Uterus (tissue), 4 donors: ENCODE data around the gene ZNF747. TPM values are rescaled to one million over a fixed set of nuclear protein-coding genes. Genes with fewer than 3 reads are reported as not detected.

Experiments used
- DNase-seq, 2 donors: peaks; one replicate each; pipeline ENCODE4 v3.0.0-alpha.2; 2019 to 2020
- H3K27ac ChIP-seq, 2 donors: fragments of 200-600 bp; sonication (generic); 1 replicate in 1 of 2; 2 replicates in 1 of 2; pipeline ENCODE4 v1.5.1; 2016 to 2018
- H3K27me3 ChIP-seq, 2 donors: fragments of 200-600 bp; sonication (generic); one replicate each; pipeline ENCODE4 v1.5.1; 2018 to 2019; ENCODE audit warnings: control low read depth in 1 of 2
- H3K36me3 ChIP-seq, 2 donors: fragments of 200-600 bp; sonication (generic); one replicate each; pipeline ENCODE4 v1.5.1; 2019; ENCODE audit warnings: control low read depth in 1 of 2
- H3K4me1 ChIP-seq, 2 donors: fragments of 200-600 bp; sonication (generic); one replicate each; pipeline ENCODE4 v1.5.1; 2018 to 2019; ENCODE audit warnings: control low read depth in 1 of 2
- H3K4me3 ChIP-seq, 2 donors: fragments of 200-600 bp; sonication (generic); 1 replicate in 1 of 2; 2 replicates in 1 of 2; pipeline ENCODE4 v1.5.1; 2018 to 2019; ENCODE audit warnings: mild to moderate bottlenecking in 1 of 2
- H3K9me3 ChIP-seq, 2 donors: fragments of 200-600 bp; sonication (generic); one replicate each; pipeline ENCODE4 v1.5.1; 2019; ENCODE audit warnings: control low read depth in 1 of 2
- POLR2A ChIP-seq, 2 donors: fragments of 450-650 bp; IDR thresholded peaks; one replicate each; pipeline ENCODE4 v1.6.1; 2016; ENCODE audit warnings: antibody characterized with exemption in 2 of 2, mild to moderate bottlenecking in 1 of 2, moderate library complexity in 1 of 2
- intact Hi-C: fragments of 100-400 bp; cut with DNase I; formaldehyde crosslinking; loops from one replicate; pipeline ENCODE4 v1.15.1; 2023; ENCODE audit warnings: low total_unique reads
- total RNA-seq, 4 donors: library from RNA; depleted of rRNA in 3 of 4; stranded (reverse); fragments of >200 nt in 3 of 4; gene quantifications; one replicate each; pipeline versions ENCODE4 v1.1.0 to v1.2.4, GENCODE V29; 2014 to 2023
- TF ChIP-seq, protein P1 (sequence below), 4 experiments: fragments of 200-600 bp in 2 of 4; fragments of 450-650 bp in 2 of 4; sonication (generic) in 2 of 4; IDR thresholded peaks; one replicate each; pipeline ENCODE4 v1.5.1; 2016 to 2019; ENCODE audit warnings: antibody characterized with exemption in 4 of 4, mild to moderate bottlenecking in 2 of 4, moderate library complexity in 1 of 4
- donor health status: DM: yes; HTN: yes; CAD: no.

ZNF747 gene
- total RNA-seq, 4 donors from 2014 or later, result 3.8 to 16.1 (median 10.2) TPM

GRCh38 chr16:30567991-30568638, 33.5 kb upstream of the ZNF747 start:
- Histone ChIP-seq H3K36me3 (no peaks in the 10 kb centered on the region), H3K4me3 (no peak overlapping the region), H3K4me1 (peaks cover 0 to 6% of the 10 kb centered on the region in 2 donors), H3K9me3 (no peaks in the 10 kb centered on the region), H3K27me3 (no peaks in the 10 kb centered on the region), H3K27ac (no peak overlapping the region)
- no peak for DNase-seq
- intact Hi-C loops, result no loop called here
- TF ChIP-seq POLR2A (IDR thresholded peaks at IDR 0.05), result no peak
- TF ChIP-seq, protein P1, sequence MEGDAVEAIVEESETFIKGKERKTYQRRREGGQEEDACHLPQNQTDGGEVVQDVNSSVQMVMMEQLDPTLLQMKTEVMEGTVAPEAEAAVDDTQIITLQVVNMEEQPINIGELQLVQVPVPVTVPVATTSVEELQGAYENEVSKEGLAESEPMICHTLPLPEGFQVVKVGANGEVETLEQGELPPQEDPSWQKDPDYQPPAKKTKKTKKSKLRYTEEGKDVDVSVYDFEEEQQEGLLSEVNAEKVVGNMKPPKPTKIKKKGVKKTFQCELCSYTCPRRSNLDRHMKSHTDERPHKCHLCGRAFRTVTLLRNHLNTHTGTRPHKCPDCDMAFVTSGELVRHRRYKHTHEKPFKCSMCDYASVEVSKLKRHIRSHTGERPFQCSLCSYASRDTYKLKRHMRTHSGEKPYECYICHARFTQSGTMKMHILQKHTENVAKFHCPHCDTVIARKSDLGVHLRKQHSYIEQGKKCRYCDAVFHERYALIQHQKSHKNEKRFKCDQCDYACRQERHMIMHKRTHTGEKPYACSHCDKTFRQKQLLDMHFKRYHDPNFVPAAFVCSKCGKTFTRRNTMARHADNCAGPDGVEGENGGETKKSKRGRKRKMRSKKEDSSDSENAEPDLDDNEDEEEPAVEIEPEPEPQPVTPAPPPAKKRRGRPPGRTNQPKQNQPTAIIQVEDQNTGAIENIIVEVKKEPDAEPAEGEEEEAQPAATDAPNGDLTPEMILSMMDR (IDR thresholded peaks at IDR 0.05), result no peak

DNA sequence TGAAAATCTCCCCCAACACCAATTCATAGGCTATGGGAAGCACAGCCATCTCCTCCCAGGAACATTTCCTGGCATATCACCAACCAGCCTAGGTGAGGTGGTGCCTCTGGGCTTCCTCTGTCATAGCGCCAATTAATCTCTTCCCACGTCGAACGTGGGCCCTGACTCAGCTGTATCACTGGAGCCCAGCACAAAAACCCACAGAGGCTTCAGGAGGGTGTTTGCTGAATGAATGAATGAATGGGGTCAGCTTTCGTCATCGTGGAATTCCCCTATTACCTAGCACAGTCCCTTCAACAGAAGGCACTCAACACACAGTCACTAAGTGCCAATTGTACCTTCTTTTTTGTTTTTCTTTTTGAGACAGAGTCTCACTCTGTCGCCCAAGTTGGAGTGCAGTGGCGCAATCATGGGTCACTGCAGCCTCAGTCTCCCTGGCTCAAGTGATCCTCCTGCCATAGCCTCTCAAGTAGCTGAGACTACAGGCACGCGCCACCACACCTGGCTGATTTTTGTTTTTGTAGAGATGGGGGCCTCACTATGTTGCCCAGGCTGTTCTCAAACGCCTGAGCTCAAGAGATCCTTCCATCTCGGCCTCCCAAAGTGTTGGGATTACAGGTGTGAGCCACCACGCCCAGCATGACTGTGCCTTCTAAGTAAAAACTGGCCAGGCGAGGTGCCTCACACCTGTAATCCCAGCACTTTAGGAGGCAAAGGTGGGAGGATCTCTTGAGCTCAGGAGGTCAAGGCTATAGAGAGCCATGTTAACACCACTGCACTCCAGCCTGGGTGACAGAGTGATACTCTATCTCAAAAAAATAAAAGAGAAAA, 32.7 kb upstream of the ZNF747 start:
- TF ChIP-seq, protein P1 (IDR thresholded peaks at IDR 0.05), result no peak
- no peak for TF ChIP-seq POLR2A (IDR thresholded peaks at IDR 0.05)
- Histone ChIP-seq H3K27ac (no peak overlapping the region), H3K4me1 (peaks cover 0 to 3% of the 10 kb centered on the region in 2 donors), H3K36me3 (no peaks in the 10 kb centered on the region), H3K27me3 (no peaks in the 10 kb centered on the region), H3K9me3 (no peaks in the 10 kb centered on the region), H3K4me3 (no peak overlapping the region)
- intact Hi-C loops, result no loop called here
- DNase-seq, result no peak

DNA sequence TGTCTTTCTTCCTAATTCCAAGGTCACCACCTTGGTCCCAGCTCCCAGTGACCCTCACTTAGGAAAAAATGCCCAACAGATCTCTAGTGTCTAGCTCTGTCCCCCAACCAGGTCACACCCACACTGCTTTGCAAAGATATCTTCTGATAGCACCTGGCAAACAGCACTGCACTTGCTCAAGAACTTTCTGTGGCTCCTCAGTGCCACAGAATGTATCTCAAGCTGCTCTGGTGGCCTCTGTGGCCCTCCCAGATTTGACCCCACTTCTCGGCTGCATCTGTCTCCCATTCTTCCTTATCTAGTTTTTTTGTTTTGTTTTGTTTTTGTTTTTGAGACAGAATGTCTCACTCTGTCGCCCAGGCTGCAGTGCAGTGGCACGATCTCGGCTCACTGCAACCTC, 31.9 kb upstream of the ZNF747 start:
- no peak for TF ChIP-seq POLR2A (IDR thresholded peaks at IDR 0.05)
- TF ChIP-seq, protein P1 (IDR thresholded peaks at IDR 0.05), result no peak
- no peak for DNase-seq
- no peaks in the 10 kb centered on the region for H3K36me3 ChIP-seq
- no peaks in the 10 kb centered on the region for H3K27me3 ChIP-seq
- H3K9me3 ChIP-seq, result no peaks in the 10 kb centered on the region
- H3K27ac ChIP-seq, result no peak overlapping the region
- intact Hi-C loops, result no loop called here
- no peaks in the 10 kb centered on the region for H3K4me1 ChIP-seq
- H3K4me3 ChIP-seq, result no peak overlapping the region

GRCh38 chr16:30565984-30566383, 31.3 kb upstream of the ZNF747 start:
- H3K36me3 ChIP-seq, result no peaks in the 10 kb centered on the region
- no peaks in the 10 kb centered on the region for H3K4me1 ChIP-seq
- DNase-seq, result no peak
- TF ChIP-seq, protein P1 (IDR thresholded peaks at IDR 0.05), result no peak
- TF ChIP-seq POLR2A (IDR thresholded peaks at IDR 0.05), result no peak
- H3K9me3 ChIP-seq, result no peaks in the 10 kb centered on the region
- intact Hi-C loops, result no loop called here
- no peak overlapping the region for H3K27ac ChIP-seq
- no peak overlapping the region for H3K4me3 ChIP-seq
- H3K27me3 ChIP-seq, result no peaks in the 10 kb centered on the region

DNA sequence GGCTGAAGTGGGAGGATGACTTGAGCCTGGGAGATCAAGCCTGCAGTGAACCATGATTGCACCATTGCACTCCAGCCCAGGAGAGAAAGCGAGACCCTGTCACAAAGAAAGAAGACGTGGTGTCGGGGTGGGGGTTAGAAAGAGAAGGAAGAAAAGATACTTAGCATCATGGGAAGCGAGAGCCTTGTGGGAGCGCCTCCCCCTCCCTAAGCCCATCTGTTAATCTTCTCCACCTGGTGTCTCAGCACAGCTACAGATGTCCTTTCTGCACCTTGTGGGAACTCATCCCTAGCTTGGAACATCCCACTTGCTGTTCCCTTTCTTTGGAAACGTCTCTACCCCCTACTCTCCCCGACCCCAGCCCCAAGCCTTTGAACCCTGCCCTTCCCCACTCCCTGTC, 30.9 kb upstream of the ZNF747 start:
- Histone ChIP-seq H3K9me3 (no peaks in the 10 kb centered on the region), H3K4me1 (no peaks in the 10 kb centered on the region), H3K4me3 (no peak overlapping the region), H3K27ac (no peak overlapping the region), H3K27me3 (no peaks in the 10 kb centered on the region), H3K36me3 (no peaks in the 10 kb centered on the region)
- no peak for DNase-seq
- TF ChIP-seq POLR2A (IDR thresholded peaks at IDR 0.05), result no peak
- intact Hi-C loops, result no loop called here
